K562 (cell line): ENCODE measurements around the gene COPG2. TPM values are rescaled to one million over a fixed set of nuclear protein-coding genes. Genes with fewer than 3 reads are reported as not detected.
"Not testable (repeated sequence)": the region's sequence is repeated elsewhere in the genome, so short reads cannot be mapped to it uniquely, and the experiment has no call there.

Source experiments
- ATAC-seq: fragments of 200-7000 bp; cut with Tn5 transposase; 3 replicates; pipeline ENCODE4 v1.9.1; 2020; ENCODE audit warnings: moderate library complexity
- BruUV-seq: library from RNA; stranded (reverse); fragments of 400-500 nt; replicated peaks from 2 replicates; lab custom pipeline; 2021; lab: Mats Ljungman, UMichigan
- CTCF ChIA-PET: fragments of 300-600 bp; formaldehyde crosslinking; extraction: SDS; loops from one replicate; lab custom pipeline; 2021; ENCODE audit warnings: low intra/inter-chr PET ratio; lab: Yijun Ruan, JAX
- POLR2A ChIA-PET: fragments of 300-600, 350-650 bp; sonication (Branson Sonifier 250); formaldehyde crosslinking; extraction: SDS; loops from one replicate; lab custom pipeline; 2021; ENCODE audit warnings: antibody characterized with exemption, inconsistent platforms; lab: Yijun Ruan, JAX
- DNase-seq, 4 experiments: peaks; one replicate each; pipeline versions ENCODE4 v3.0.0 to v3.0.0-alpha.2; 2011 to 2018; ENCODE audit warnings: low spot score in 3 of 4, mixed read lengths in 3 of 4; ENCODE audit errors: extremely low read depth in 1 of 4
- FAIRE-seq: peaks from 2 replicates; lab custom pipeline; 2011; peaks lifted over from hg19 to GRCh38; lab: Jason Lieb, UNC
- H2AFZ ChIP-seq: 2 replicates; pipeline ENCODE4 v1.6.0; 2011; ENCODE audit warnings: low read depth, low read length, control low read depth, inconsistent platforms
- H3K27ac ChIP-seq: fragments of 200-600 bp; 3 replicates; pipeline ENCODE4 v1.8.0; 2011; ENCODE audit warnings: low read depth, mild to moderate bottlenecking, control low read depth, inconsistent platforms, low read length, moderate library complexity, mixed read lengths; ENCODE audit errors: extremely low read depth
- H3K27me3 ChIP-seq, 2 experiments: fragments of 300-600 bp in 1 of 2; 2 replicates in 1 of 2; 3 replicates in 1 of 2; pipeline versions ENCODE4 v1.6.0 to v1.8.0; 2011; ENCODE audit warnings: inconsistent platforms in 2 of 2, low read length in 2 of 2, mild to moderate bottlenecking in 1 of 2, mixed read lengths in 1 of 2, moderate library complexity in 1 of 2; ENCODE audit not compliant: control insufficient read depth in 2 of 2, insufficient read depth in 2 of 2
- H3K36me3 ChIP-seq: fragments of 300-600 bp; 3 replicates; pipeline ENCODE4 v1.8.0; 2011; ENCODE audit warnings: mild to moderate bottlenecking, low read length, inconsistent platforms; ENCODE audit not compliant: control insufficient read depth, insufficient read depth
- H3K4me1 ChIP-seq, 2 experiments: fragments of 200-600 bp in 1 of 2; replicated peaks in 1 of 2; 2 replicates in 1 of 2; 3 replicates in 1 of 2; pipeline versions ENCODE4 v1.5.1 to v1.8.0; 2011; ENCODE audit warnings: inconsistent platforms in 2 of 2, low read length in 2 of 2, mild to moderate bottlenecking in 1 of 2, mixed read lengths in 1 of 2, moderate library complexity in 1 of 2; ENCODE audit not compliant: control insufficient read depth in 2 of 2, insufficient read depth in 2 of 2
- H3K4me2 ChIP-seq: 2 replicates; pipeline ENCODE4 v1.6.1; 2011; ENCODE audit warnings: low read length, control low read depth, inconsistent platforms, mixed read lengths; ENCODE audit not compliant: insufficient read depth
- H3K4me3 ChIP-seq: fragments of 200-600 bp; sonication (generic), shearing (Covaris generic); 2 replicates; pipeline ENCODE4 v1.5.1; 2016; ENCODE audit warnings: control low read depth, inconsistent platforms
- H3K79me2 ChIP-seq: fragments of 200-600 bp; 3 replicates; pipeline ENCODE4 v1.8.0; 2011; ENCODE audit warnings: low read length, inconsistent platforms; ENCODE audit not compliant: control insufficient read depth, insufficient read depth
- H3K9ac ChIP-seq, 2 experiments: 2 replicates each; pipeline versions ENCODE4 v1.6.0 to v1.6.1; 2011; ENCODE audit warnings: low read depth in 2 of 2, low read length in 2 of 2, control low read depth in 1 of 2, inconsistent platforms in 1 of 2, mild to moderate bottlenecking in 1 of 2, mixed read lengths in 1 of 2; ENCODE audit not compliant: insufficient read depth in 1 of 2
- H3K9me1 ChIP-seq: one replicate; pipeline ENCODE4 v1.6.0; 2011; ENCODE audit warnings: inconsistent platforms, mild to moderate bottlenecking, low read length, moderate library complexity; ENCODE audit not compliant: control insufficient read depth, insufficient read depth
- H3K9me3 ChIP-seq: replicated peaks from 2 replicates; pipeline ENCODE4 v1.5.1; 2011; ENCODE audit warnings: low read depth, low read length, inconsistent platforms; ENCODE audit not compliant: control insufficient read depth, insufficient read depth
- H4K20me1 ChIP-seq: replicated peaks from 2 replicates; pipeline ENCODE4 v1.6.1; 2011; ENCODE audit warnings: low read length, inconsistent platforms, mixed read lengths; ENCODE audit not compliant: control insufficient read depth, insufficient read depth
- NFIC ChIP-seq: fragments of 450-650 bp; IDR thresholded peaks from 2 replicates; pipeline ENCODE4 v1.6.1; 2017; ENCODE audit warnings: mild to moderate bottlenecking, inconsistent platforms
- NFIX ChIP-seq: fragments of 250-450 bp; sonication (Bioruptor Pico); IDR thresholded peaks from 2 replicates; pipeline ENCODE4 v1.4.0; 2020; ENCODE audit warnings: low read depth, mild to moderate bottlenecking, moderate library complexity
- STAG1 ChIP-seq: sonication (generic); formaldehyde crosslinking; IDR thresholded peaks from 2 replicates; pipeline ENCODE4 v1.5.0; 2020; ENCODE audit warnings: missing genetic modification reagents, borderline replicate concordance
- STAT5A ChIP-seq: IDR thresholded peaks from 2 replicates; pipeline ENCODE4 v1.6.1; 2012; ENCODE audit warnings: low read length, inconsistent platforms, borderline replicate concordance
- TRIM28 ChIP-seq: fragments of 450-650 bp; IDR thresholded peaks from 2 replicates; pipeline ENCODE4 v1.6.1; 2017
- ZNF12 ChIP-seq: sonication (generic); formaldehyde crosslinking; IDR thresholded peaks from 2 replicates; pipeline ENCODE4 v1.4.0; 2020; ENCODE audit warnings: mild to moderate bottlenecking, missing genetic modification reagents
- WGBS: fragments of 100-300 bp; shearing (Covaris generic); methylation state at CpG from one replicate; pipeline ENCODE4 v1.1.6; 2016; ENCODE audit warnings: low coverage, mixed read lengths; ENCODE audit not compliant: insufficient coverage; ENCODE audit errors: missing lambda C conversion rate; 5-methylcytosine and 5-hydroxymethylcytosine counted together
- in situ Hi-C: fragments of 300-500 bp; cut with MboI; formaldehyde crosslinking; loops from 4 replicates; pipeline ENCODE4 v1.15.0; 2018; ENCODE audit warnings: inconsistent platforms, mixed read lengths
- intact Hi-C: fragments of 100-400 bp; cut with micrococcal nuclease; formaldehyde crosslinking; loops from 2 replicates; pipeline ENCODE4 v1.14.2; 2022
- polyA plus RNA-seq, 8 experiments: library from polyadenylated mRNA; depleted of rRNA in 4 of 8; stranded (reverse) in 5 of 8; unstranded in 3 of 8; fragments of >200 nt; fragmentation: Nextera tagmentation in 2 of 8; fragmentation: Illumina TruSeq in 1 of 8; extraction: Ambion mirVana in 2 of 8; extraction: Trizol in 1 of 8; gene quantifications; 2 replicates each; pipeline versions ENCODE4 v1.2.1 to v1.2.3, GENCODE V29; 2011 to 2014; ENCODE audit warnings: inconsistent platforms in 1 of 8, missing spikeins in 1 of 8
- total RNA-seq, 7 experiments: library from RNA; depleted of rRNA in 6 of 7; stranded (reverse); fragments of >200 nt in 6 of 7; fragmentation: Illumina TruSeq in 2 of 7; extraction: Trizol in 2 of 7; gene quantifications; 2 replicates each; pipeline versions ENCODE4 v1.2.1 to v1.2.3, GENCODE V29; 2011 to 2021; ENCODE audit warnings: low replicate concordance in 1 of 7
- TF ChIP-seq, protein P1 (sequence below): fragments of 450-650 bp; IDR thresholded peaks from 2 replicates; pipeline ENCODE4 v1.6.1; 2017; ENCODE audit warnings: antibody characterized with exemption, mild to moderate bottlenecking
- TF ChIP-seq, protein P2 (sequence below): fragments of 450-650 bp; IDR thresholded peaks from 2 replicates; pipeline ENCODE4 v1.7.0; 2016; ENCODE audit warnings: borderline replicate concordance

The COPG2 gene
- total and polyA plus RNA-seq, 9 of the 15 experiments (the other 6 are each of a cell fraction or from before 2014, with no cell fraction given) = 6.6 to 104 (median 32.5) TPM

- TF ChIP-seq, protein P1, sequence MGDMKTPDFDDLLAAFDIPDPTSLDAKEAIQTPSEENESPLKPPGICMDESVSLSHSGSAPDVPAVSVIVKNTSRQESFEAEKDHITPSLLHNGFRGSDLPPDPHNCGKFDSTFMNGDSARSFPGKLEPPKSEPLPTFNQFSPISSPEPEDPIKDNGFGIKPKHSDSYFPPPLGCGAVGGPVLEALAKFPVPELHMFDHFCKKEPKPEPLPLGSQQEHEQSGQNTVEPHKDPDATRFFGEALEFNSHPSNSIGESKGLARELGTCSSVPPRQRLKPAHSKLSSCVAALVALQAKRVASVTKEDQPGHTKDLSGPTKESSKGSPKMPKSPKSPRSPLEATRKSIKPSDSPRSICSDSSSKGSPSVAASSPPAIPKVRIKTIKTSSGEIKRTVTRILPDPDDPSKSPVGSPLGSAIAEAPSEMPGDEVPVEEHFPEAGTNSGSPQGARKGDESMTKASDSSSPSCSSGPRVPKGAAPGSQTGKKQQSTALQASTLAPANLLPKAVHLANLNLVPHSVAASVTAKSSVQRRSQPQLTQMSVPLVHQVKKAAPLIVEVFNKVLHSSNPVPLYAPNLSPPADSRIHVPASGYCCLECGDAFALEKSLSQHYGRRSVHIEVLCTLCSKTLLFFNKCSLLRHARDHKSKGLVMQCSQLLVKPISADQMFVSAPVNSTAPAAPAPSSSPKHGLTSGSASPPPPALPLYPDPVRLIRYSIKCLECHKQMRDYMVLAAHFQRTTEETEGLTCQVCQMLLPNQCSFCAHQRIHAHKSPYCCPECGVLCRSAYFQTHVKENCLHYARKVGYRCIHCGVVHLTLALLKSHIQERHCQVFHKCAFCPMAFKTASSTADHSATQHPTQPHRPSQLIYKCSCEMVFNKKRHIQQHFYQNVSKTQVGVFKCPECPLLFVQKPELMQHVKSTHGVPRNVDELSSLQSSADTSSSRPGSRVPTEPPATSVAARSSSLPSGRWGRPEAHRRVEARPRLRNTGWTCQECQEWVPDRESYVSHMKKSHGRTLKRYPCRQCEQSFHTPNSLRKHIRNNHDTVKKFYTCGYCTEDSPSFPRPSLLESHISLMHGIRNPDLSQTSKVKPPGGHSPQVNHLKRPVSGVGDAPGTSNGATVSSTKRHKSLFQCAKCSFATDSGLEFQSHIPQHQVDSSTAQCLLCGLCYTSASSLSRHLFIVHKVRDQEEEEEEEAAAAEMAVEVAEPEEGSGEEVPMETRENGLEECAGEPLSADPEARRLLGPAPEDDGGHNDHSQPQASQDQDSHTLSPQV = no peak
- TF ChIP-seq ZNF12 (CRISPR knock-in tag) = no peak
- TF ChIP-seq STAG1 (CRISPR knock-in tag) = no peak
Observed at GRCh38 chr7:130595986-130596385, 72.6 kb downstream of the COPG2 start (continued).

DNA sequence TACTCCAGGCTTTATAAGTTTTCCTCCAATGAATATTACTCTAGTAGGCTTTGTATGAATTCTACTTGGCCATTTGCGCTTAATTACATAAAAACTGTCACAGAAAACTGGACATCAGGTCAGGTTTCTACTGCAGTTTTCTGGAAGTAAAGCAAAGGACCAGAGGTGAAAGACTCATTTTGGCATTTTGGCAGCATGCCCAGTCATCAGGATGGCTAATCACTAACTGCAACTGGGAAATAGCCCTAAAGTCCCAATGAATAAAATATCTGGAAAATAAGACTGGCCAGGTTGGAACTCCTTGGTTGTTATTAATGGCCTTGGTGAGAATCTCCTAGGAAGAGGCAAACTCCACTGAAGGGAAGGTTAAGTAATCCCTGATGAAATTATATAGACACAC lies 75.5 kb downstream of the COPG2 start:
- H3K4me1 ChIP-seq = no peaks in the 10 kb centered on the region
- 46% methylated on average over 1 of the region's 1 CpG for WGBS
- no peaks in the 10 kb centered on the region for H4K20me1 ChIP-seq
- no peak overlapping the region for H3K4me2 ChIP-seq
- DNase-seq (peak in 1 of 4 experiments; percentile 25), FAIRE-seq (no peak), ATAC-seq (no peak)
- no TSS peak for BruUV-seq
- POLR2A ChIA-PET = interaction anchor here (1.3 to 1.4 kb wide), 2 partner anchors 13 to 14 kb away, joined by 5 read pairs; no protein-coding TSS in a partner anchor
- no peak overlapping the region for H3K9ac ChIP-seq
- no peaks in the 10 kb centered on the region for H3K9me3 ChIP-seq
- no peak overlapping the region for H2AFZ ChIP-seq
- H3K27me3 ChIP-seq = no peaks in the 10 kb centered on the region
- no peaks in the 10 kb centered on the region for H3K36me3 ChIP-seq
- no peaks in the 10 kb centered on the region for H3K9me1 ChIP-seq
- in situ Hi-C loops = no loop called here
- no peaks in the 10 kb centered on the region for H3K79me2 ChIP-seq
- no peak overlapping the region for H3K27ac ChIP-seq
- H3K4me3 ChIP-seq = no peak overlapping the region
- TF ChIP-seq TRIM28 (no peak), STAT5A (no peak), NFIC (peak; percentile 87), NFIX (CRISPR knock-in tag) (0 out of 2 replicates have a peak, but pooled peaks have one; percentile 26)
- TF ChIP-seq, protein P2, sequence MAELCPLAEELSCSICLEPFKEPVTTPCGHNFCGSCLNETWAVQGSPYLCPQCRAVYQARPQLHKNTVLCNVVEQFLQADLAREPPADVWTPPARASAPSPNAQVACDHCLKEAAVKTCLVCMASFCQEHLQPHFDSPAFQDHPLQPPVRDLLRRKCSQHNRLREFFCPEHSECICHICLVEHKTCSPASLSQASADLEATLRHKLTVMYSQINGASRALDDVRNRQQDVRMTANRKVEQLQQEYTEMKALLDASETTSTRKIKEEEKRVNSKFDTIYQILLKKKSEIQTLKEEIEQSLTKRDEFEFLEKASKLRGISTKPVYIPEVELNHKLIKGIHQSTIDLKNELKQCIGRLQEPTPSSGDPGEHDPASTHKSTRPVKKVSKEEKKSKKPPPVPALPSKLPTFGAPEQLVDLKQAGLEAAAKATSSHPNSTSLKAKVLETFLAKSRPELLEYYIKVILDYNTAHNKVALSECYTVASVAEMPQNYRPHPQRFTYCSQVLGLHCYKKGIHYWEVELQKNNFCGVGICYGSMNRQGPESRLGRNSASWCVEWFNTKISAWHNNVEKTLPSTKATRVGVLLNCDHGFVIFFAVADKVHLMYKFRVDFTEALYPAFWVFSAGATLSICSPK = no peak
- CTCF ChIA-PET = no interaction called here
- intact Hi-C loops = no loop called here

DNA sequence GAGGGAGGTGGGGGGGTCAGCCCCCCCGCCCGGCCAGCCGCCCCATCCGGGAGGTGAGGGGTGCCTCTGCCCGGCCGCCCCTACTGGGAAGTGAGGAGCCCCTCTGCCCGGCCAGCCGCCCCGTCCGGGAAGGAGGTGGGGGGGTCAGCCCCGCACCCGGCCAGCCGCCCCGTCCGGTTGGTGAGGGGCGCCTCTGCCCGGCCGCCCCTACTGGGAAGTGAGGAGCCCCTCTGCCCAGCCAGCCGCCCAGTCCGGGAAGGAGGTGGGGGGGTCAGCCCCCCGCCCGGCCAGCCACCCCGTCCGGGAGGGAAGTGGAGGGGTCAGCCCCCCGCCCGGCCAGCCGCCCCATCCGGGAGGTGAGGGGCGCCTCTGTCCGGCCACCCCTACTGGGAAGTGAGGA lies 77.1 kb downstream of the COPG2 start:
- H3K4me1 ChIP-seq, H4K20me1 ChIP-seq, H2AFZ ChIP-seq, H3K4me3 ChIP-seq, H3K9ac ChIP-seq, ATAC-seq, in situ Hi-C loops, CTCF ChIA-PET, BruUV-seq, H3K79me2 ChIP-seq, H3K27ac ChIP-seq, H3K9me1 ChIP-seq, POLR2A ChIA-PET, H3K27me3 ChIP-seq, DNase-seq, H3K9me3 ChIP-seq, intact Hi-C loops, H3K4me2 ChIP-seq, H3K36me3 ChIP-seq, FAIRE-seq: not testable (repeated sequence)
- 100% methylated on average over 1 of the region's 30 CpGs for WGBS
